GM21786 (cell line): ENCODE measurements around the gene PLPP7.
"Not testable (repeated sequence)": the region's sequence is repeated elsewhere in the genome, so short reads cannot be mapped to it uniquely, and the experiment has no call there.

ENCODE experiments used
- ATAC-seq: cut with Tn5 transposase; IDR thresholded peaks from one replicate; pipeline ENCODE4 v1.9.1; 2021; ENCODE audit not compliant: unreplicated experiment

The PLPP7 gene

GRCh38 chr9:131266266-131267229, 23.0 kb upstream of the PLPP7 start:
- ATAC-seq: no peak

DNA sequence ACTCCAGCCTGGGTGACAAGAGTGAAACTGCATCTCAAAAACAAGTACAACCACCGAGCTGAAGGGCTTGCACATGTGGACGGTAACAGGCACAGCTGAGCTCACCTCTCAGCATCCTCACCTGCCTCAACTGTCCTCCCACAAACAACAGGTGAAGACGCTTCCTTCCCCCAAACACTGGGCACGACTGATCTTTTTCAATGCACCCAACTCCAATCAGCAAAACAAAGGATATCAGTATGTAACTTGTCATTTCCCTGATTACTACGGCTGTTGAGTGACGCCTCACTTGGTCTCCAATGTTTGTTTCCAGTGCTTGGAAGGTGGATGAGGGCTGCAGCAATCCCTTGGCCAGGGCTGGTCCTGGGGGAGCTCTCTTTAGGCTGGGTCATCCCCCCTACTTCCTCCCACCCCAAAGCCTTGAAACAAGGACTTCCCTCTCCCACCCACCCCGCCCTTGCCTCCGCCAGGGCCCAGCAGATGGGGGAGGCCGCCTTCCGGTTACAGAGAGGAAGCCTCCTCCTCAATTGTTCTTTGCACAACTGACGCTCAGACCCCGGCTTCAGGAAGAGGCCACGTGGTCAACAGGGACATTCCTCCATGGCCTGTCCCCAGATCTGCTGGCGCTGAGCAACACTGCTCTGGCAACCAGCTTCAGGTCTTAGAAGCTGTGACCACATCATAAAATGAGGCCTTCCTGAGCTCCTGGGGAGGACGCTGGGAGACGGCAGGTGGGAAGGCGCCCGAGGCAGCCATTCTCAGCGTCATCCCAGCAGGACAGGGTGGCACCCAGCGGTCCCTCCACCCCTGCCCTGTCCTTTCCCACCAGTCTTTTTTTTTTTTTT, 19.1 kb upstream of the PLPP7 start:
- ATAC-seq: no peak

GRCh38 chr9:131271016-131271273, 18.6 kb upstream of the PLPP7 start:
- not testable (repeated sequence) for ATAC-seq

- no peak for ATAC-seq
Measured at GRCh38 chr9:131271506-131271931, 18.0 kb upstream of the PLPP7 start.

DNA sequence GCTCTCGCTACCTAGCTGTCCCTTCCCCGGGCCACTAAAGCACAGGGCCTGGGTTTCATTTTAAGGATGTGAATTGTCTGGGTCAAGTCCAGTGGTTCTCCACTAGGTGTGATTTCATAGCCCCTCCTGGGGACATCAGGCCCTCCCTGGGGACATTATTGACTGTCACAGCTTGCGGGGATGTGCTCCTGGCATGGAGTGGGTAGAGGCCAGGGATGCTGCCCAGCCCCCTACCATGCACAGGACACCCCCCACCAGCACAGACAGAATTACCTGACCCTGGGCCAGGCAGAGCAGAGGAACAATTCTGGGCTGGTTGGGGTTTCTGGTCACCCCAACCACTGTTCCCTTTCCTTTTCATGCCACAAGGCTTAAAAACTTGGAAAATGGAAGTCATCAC, 17.3 kb upstream of the PLPP7 start:
- ATAC-seq: no peak

DNA sequence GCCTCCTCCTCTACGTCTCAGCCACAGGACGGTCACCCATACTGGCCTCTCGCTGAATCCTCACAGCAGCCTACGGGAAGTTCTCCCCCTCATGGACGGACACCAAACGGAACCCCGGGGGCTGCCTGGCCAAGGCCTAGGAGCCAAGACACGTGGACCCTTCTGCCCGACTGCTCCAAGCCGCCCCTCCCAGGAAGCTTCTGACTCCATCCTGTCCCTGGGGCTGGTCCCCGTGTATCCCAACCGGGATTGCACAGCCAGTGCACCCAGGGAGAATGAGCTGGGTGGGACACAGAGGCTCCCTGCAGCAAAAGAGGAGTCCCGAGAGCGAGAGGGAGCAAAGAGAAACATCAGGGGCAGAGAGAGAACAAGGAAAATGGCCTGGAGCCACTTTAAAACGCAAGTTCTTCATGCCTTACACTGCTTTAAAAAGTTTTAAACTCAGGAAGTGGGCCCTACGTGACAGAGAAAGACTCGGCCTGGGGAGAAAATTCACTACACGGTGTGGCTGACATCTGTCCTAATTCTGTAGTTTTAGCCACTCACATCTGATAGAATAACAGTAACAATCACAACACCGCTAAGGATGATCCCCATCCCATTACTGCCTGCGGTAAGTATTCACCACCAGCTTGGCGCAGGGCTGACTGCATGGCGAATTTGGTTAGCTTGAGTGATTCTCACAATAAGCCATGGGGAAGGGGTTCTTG, 16.2 kb upstream of the PLPP7 start:
- ATAC-seq: no peak

DNA sequence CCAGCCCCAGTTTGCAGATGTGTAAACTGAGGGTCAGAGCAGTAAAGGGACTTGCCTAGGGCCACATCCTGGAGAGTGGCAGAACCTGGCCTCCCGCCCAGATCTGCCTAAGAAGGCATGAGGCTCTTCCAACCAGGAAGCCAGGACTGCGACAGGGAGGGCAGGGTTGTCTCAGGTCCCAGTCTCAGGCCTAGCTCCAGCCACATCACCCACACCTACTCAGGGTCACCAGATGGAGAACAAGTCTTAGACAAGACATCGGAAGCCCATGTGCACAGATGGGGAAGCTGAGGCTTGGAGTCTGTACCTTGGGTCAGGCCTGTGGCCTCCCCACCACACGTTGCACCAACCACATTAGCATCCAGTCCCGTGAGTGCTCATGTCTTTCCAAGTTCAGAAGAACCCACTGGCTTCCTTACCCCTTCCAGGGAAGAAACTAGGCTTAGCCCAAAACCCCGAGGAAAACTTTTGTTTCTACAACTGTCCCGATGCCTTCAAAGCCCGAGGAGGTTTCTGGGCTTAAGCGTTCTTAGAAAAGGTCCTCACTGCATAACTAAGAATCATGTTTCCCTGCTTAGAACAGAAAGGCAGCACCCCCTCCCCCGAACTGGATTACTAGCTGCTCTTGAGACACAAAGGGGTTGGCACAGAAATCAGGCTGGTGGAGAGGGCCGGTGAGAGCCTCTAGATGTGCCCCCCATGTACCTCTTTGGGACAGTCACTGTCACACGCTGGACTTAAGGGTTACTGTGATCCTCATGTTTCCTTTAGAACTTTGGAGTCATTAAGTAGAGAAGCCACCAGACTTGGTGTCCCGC, 15.5 kb upstream of the PLPP7 start:
- ATAC-seq: no peak

DNA sequence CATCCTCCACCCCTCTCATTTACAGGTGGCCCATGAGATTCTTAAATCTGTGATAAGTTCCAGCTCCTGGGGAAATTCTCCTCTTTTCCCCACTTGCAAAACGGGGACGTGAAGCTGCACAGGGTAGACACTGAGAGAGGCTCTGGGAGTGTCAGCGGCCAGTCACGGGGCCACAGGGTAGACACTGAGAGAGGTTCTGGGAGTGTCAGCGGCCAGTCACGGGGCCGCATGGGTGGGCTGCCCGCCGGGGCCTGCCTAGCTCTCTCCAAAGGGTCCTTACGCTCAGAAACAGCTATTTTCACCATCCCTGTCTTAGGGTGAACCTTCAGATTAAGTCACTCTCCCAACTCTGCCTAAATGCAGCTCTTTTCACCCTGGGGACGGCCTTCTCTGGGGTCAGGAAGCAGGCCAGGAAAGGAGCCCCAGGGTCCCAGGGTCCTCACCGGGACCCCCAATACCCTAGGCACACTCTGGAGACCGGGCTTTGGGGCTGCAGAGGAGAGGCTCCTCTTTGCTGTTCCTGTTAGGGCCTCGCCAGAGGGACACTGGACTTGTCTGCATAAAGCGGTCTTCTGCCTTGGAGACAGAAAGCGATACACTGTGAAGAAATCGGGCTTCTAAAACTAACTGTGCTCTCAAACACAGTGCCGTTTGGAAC, 14.7 kb upstream of the PLPP7 start:
- ATAC-seq: no peak

- no peak for ATAC-seq
Measured at GRCh38 chr9:131275332-131276093, 14.0 kb upstream of the PLPP7 start.

DNA sequence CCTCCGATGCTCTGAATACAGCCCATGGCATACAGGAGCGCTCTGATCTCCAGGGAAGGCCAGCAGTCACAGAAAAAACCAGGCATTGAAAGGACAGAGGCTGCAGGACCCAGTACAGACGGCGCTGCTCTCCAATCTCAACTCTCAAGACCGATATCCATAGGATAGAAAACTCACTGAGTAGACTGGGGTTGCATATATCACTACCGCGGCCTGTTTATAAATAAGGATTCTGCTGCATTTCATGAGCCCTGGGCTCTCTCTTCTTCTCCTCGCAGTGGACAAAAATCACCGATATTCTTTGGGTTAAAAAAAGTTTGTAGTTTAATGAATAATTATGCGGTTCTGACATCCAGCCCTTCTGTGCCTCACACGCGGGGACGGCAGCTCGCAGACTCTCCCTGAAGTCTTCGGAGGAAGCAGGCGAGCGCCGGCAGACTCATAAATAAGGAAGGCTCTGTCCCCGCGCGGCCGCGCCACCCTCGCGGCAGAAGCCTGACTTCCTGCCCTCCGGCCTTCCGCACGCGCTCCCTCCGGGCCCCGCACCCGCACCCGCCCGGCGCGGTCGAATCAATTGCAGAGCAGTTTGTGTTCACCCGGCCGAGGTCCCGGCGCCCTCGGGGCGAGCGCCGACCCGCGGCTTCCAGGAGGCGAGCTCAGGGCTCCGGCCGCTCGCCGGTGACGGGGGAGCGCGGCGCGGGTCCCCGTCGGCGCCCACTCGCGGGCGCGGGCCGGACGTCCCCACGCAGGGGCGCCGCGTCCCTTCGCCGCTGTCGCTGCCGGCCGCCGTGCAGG, 13.2 kb upstream of the PLPP7 start, which contains the start of gene FAM78A:
FAM78A (minus strand) TSS at position 417 of the 795 bp plus-strand sequence; CDS start at position 86, 331 bp downstream.
- ATAC-seq: no peak

DNA sequence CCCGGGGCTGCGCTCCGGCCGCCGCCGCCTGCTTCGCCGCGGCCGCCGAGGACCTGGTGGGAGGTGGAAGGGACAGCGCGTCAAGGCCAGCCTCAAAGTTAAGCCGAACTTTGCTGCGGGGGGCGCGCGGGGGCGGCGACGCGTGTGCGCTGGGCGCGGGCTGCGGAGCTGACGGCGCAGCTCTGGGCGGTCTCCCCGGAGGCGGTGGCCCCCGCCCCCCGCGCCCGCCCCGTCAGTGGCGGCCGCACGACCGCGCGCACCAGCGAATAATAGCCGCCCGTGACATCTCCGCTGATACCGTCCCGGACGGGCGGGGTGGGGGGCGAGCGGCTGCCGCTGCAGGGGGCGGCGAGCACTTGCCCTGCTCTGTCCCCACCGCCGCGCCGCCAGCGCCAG, 12.6 kb upstream of the PLPP7 start:
- ATAC-seq: no peak

DNA sequence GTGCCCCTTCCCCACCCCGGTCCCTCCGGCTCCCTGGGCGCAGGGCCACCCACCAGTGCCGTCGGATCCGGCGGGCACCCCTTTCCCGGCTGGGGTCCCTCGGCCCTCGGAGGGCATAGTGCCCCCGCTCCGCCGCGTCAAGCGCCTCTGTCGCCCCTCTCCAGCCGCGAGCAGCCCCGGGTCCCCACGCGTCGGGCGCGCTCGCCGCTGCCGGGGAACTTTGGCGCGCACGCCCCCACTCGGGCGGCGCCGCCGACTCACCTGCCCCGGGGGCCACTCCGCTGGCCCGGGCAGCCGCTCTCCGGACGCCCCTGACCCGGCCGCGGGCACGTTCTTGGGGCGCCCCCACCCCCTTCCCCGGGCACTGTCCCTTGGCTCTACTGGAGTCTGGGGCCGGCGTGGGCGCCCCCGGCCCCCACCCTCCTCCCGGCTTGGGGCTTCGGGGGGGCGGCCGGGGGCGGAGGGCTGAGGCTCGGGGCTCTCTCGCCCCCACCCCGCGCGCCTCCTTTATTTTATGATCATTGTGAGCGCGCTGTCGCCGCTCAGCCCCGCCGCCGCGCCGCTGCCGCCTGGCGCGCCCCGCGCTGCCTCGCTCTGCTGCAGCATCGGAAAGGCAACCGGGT, 12.1 kb upstream of the PLPP7 start:
- no peak for ATAC-seq

DNA sequence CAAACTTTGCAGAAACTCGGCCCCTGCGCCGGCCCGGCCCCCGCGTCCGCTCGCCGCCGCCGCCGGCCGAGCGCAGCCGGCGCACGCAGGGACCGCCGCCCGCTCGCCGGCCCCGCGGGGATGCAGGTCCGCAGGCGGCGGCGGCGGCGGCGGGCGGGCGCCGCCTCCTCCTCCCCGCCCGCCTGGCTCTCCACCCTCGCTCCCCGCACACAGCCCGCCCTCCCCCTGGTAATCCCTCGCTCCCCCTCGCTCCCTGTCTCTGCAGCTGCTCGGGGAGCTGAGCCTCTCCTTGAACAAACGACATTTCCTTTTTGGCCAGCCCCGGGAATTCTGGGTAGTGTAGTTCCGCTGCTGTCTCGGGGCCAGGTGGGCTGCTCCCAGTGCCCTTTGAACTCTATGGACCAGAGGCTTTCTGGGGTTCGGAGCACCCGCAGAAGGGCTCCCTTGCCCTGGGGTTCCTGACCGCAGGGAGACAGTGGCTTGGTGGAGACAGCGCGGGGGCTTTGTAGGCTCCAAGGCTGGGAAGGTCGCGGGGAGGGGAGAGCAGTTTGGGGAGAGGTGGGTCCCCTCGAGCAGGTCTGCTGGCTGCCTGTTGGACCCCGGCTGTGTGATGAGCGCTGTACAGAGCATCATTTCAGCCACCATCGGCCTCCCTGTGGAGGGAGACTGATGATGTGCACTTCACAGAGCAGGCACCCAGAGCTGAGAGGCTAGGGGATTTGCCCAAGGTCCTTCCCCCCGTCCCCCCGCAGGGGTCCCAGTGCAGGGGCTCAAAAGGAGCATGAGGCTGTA, 11.4 kb upstream of the PLPP7 start:
- ATAC-seq: no peak

- no peak for ATAC-seq
Measured at GRCh38 chr9:131278702-131279111, 10.8 kb upstream of the PLPP7 start.

DNA sequence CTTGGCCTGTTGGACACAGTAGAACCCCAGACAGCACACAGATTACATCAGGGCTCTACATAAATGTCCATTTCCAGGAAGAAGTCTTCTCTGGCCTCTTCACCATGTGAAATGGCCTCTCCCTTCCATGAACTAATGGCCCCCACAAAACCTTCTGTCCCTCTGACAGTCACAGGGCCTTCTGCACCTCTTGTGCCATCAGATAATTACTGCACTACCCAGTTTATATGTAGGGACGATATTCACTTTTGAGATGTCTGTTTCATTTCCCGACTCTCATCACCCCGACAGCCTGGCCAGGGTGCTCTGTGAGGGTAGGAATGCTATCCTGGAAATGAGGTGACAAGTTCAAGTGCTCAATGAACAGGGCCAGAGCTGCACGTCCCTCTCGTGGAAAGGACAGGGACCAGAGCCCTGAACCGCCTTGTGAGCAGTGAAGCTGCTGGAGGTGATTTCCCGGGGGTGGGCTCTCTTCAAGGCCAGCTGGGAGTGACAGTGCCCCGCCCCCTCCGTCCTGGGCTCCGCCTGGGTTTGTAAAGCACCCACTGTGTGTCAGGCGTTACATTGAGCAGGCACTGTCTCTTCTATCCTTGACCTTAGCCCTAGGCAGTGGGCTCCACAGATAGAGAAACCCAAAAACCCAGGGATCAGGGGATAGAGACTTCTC, 10.2 kb upstream of the PLPP7 start:
- ATAC-seq: no peak

- ATAC-seq: no peak
Measured at GRCh38 chr9:131279863-131280570, 9.5 kb upstream of the PLPP7 start.
